HTERT RPE-1 (cell line): ENCODE measurements around the gene PIP5K1B.

ENCODE experiments used
- in situ Hi-C: fragments of 300-500 bp; cut with MboI; formaldehyde crosslinking; loops from 4 replicates; pipeline ENCODE4 v1.14.3; 2020; ENCODE audit warnings: low sequenced_read_pairs

Gene PIP5K1B

GRCh38 chr9:68732405-68733020 is 27.5 kb downstream of the PIP5K1B start:
- in situ Hi-C loops = no loop called here

GRCh38 chr9:68733021-68733405 is 28.0 kb downstream of the PIP5K1B start:
- in situ Hi-C loops = no loop called here

GRCh38 chr9:68738358-68738757 is 33.3 kb downstream of the PIP5K1B start:
- in situ Hi-C loops = no loop called here

- in situ Hi-C loops = no loop called here
Measured at GRCh38 chr9:68739621-68740174, 34.7 kb downstream of the PIP5K1B start.

- in situ Hi-C loops = no loop called here
Measured at GRCh38 chr9:68740561-68740960, 35.5 kb downstream of the PIP5K1B start.

GRCh38 chr9:68741234-68741633 is 36.2 kb downstream of the PIP5K1B start:
- in situ Hi-C loops = no loop called here

GRCh38 chr9:68741704-68742332 is 36.8 kb downstream of the PIP5K1B start:
- in situ Hi-C loops = no loop called here

- in situ Hi-C loops = no loop called here
Measured at GRCh38 chr9:68742333-68742730, 37.3 kb downstream of the PIP5K1B start.

- in situ Hi-C loops = no loop called here
Measured at GRCh38 chr9:68744426-68744825, 39.4 kb downstream of the PIP5K1B start.

GRCh38 chr9:68746525-68746924 is 41.5 kb downstream of the PIP5K1B start:
- in situ Hi-C loops = no loop called here

- in situ Hi-C loops = no loop called here
Measured at GRCh38 chr9:68747043-68747533, 42.0 kb downstream of the PIP5K1B start.

- in situ Hi-C loops = no loop called here
Measured at GRCh38 chr9:68749135-68749534, 44.1 kb downstream of the PIP5K1B start.

GRCh38 chr9:68749579-68750159 is 44.6 kb downstream of the PIP5K1B start:
- in situ Hi-C loops = no loop called here

GRCh38 chr9:68750255-68750654 is 45.2 kb downstream of the PIP5K1B start:
- in situ Hi-C loops = no loop called here

- in situ Hi-C loops = no loop called here
Measured at GRCh38 chr9:68750786-68751185, 45.7 kb downstream of the PIP5K1B start.

GRCh38 chr9:68751556-68751955 is 46.5 kb downstream of the PIP5K1B start:
- in situ Hi-C loops = no loop called here

GRCh38 chr9:68755051-68755450 is 50.0 kb downstream of the PIP5K1B start:
- in situ Hi-C loops = no loop called here

- in situ Hi-C loops = no loop called here
Measured at GRCh38 chr9:68755752-68756151, 50.7 kb downstream of the PIP5K1B start.

- in situ Hi-C loops = no loop called here
Measured at GRCh38 chr9:68759981-68760673, 55.1 kb downstream of the PIP5K1B start.

- in situ Hi-C loops = no loop called here
Measured at GRCh38 chr9:68760674-68761333, 55.8 kb downstream of the PIP5K1B start.

- in situ Hi-C loops = no loop called here
Measured at GRCh38 chr9:68762570-68762969, 57.5 kb downstream of the PIP5K1B start.
